Neural crest cell (in vitro differentiated cells): ENCODE results near the gene TMEM108. TPM values are rescaled to one million over a fixed set of nuclear protein-coding genes. Genes with fewer than 3 reads are reported as not detected.

ENCODE experiments used
- DNase-seq: peaks from one replicate; pipeline ENCODE4 v3.0.0; 2021; ENCODE audit warnings: low read depth, mixed read lengths, low spot score
- H3K27ac Mint-ChIP-seq: one replicate; pipeline ENCODE4 v1.8.0; 2021; ENCODE audit warnings: mild to moderate bottlenecking, mixed read lengths; ENCODE audit not compliant: unreplicated experiment
- H3K27me3 Mint-ChIP-seq: 2 replicates; pipeline ENCODE4 v1.8.0; 2021; ENCODE audit warnings: low read depth, mild to moderate bottlenecking, mixed read lengths
- H3K36me3 Mint-ChIP-seq: 2 replicates; pipeline ENCODE4 v1.8.0; 2021; ENCODE audit warnings: low read depth, mild to moderate bottlenecking, mixed read lengths
- H3K4me1 Mint-ChIP-seq: 2 replicates; pipeline ENCODE4 v1.8.0; 2021; ENCODE audit warnings: mixed read lengths
- H3K4me3 Mint-ChIP-seq: one replicate; pipeline ENCODE4 v1.8.0; 2021; ENCODE audit warnings: mild to moderate bottlenecking, mixed read lengths
- H3K9me3 Mint-ChIP-seq: 2 replicates; pipeline ENCODE4 v1.8.0; 2021; ENCODE audit warnings: mixed read lengths
- CTCF ChIP-seq: fragments of 200-600 bp; sonication (generic); conservative IDR thresholded peaks from 2 replicates; pipeline ENCODE4 v1.5.0; 2021; ENCODE audit warnings: antibody characterized with exemption, mild to moderate bottlenecking
- total RNA-seq: library from RNA; stranded (reverse); gene quantifications from 2 replicates; pipeline ENCODE4 v1.2.1, GENCODE V29; 2021

Gene TMEM108
- total RNA-seq, 1 donor from 2014 or later: 5.8 TPM

- Mint-ChIP-seq H3K27me3 (no peaks in the 10 kb centered on the region), H3K9me3 (peaks cover 3% of the 10 kb centered on the region), H3K4me3 (no peak overlapping the region), H3K4me1 (peaks cover 7% of the 10 kb centered on the region), H3K36me3 (no peaks in the 10 kb centered on the region), H3K27ac (no peak overlapping the region)
- DNase-seq: no peak
- TF ChIP-seq CTCF: no peak
Measured at GRCh38 chr3:133282236-133282635, 244.0 kb downstream of the TMEM108 start.

GRCh38 chr3:133283958-133284807 lies 246.0 kb downstream of the TMEM108 start:
- H3K27ac Mint-ChIP-seq: peak overlapping the region; percentile 70
- no peaks in the 10 kb centered on the region for H3K4me1 Mint-ChIP-seq
- no peak for DNase-seq
- no peak overlapping the region for H3K4me3 Mint-ChIP-seq
- no peak for TF ChIP-seq CTCF
- H3K36me3 Mint-ChIP-seq: no peaks in the 10 kb centered on the region
- peaks cover 3% of the 10 kb centered on the region for H3K9me3 Mint-ChIP-seq
- no peaks in the 10 kb centered on the region for H3K27me3 Mint-ChIP-seq

GRCh38 chr3:133289322-133289721 lies 251.1 kb downstream of the TMEM108 start:
- H3K27ac Mint-ChIP-seq: no peak overlapping the region

GRCh38 chr3:133292296-133292695 lies 254.1 kb downstream of the TMEM108 start:
- Mint-ChIP-seq H3K27me3 (no peaks in the 10 kb centered on the region), H3K4me1 (peaks cover 4% of the 10 kb centered on the region), H3K9me3 (no peaks in the 10 kb centered on the region), H3K27ac (peak overlapping the region; percentile 47), H3K4me3 (no peak overlapping the region), H3K36me3 (no peaks in the 10 kb centered on the region)
- TF ChIP-seq CTCF: no peak
- no peak for DNase-seq

More at GRCh38 chr3:133289322-133289721, 251.1 kb downstream of the TMEM108 start:
- no peak for TF ChIP-seq CTCF
- H3K27me3 Mint-ChIP-seq: no peaks in the 10 kb centered on the region
- no peaks in the 10 kb centered on the region for H3K4me1 Mint-ChIP-seq
- no peaks in the 10 kb centered on the region for H3K36me3 Mint-ChIP-seq
- peaks cover 3% of the 10 kb centered on the region for H3K9me3 Mint-ChIP-seq
- no peak for DNase-seq
- no peak overlapping the region for H3K4me3 Mint-ChIP-seq

- Mint-ChIP-seq H3K4me3 (no peak overlapping the region), H3K36me3 (no peaks in the 10 kb centered on the region), H3K4me1 (peaks cover 4% of the 10 kb centered on the region), H3K9me3 (no peaks in the 10 kb centered on the region), H3K27ac (no peak overlapping the region), H3K27me3 (no peaks in the 10 kb centered on the region)
- DNase-seq: no peak
- TF ChIP-seq CTCF: no peak
Measured at GRCh38 chr3:133293397-133294110, 255.4 kb downstream of the TMEM108 start.
